ENCODE measurements around the gene RUSC2. TPM values are rescaled to one million over a fixed set of nuclear protein-coding genes. Genes with fewer than 3 reads are reported as not detected.

The RUSC2 gene
- total and polyA plus RNA-seq, 2 of the 13 experiments (the other 11 are each of a cell fraction or from before 2014, with no cell fraction given), result 2.8 to 3.3 TPM

- TF ChIP-seq KIAA2018 (CRISPR knock-in tag; IDR thresholded peaks at IDR 0.05; ENCODE audit: borderline replicate concordance), result no peak
- no peak for TF ChIP-seq ZFP36L1 (CRISPR knock-in tag; IDR thresholded peaks at IDR 0.05)
- TF ChIP-seq E2F5 (CRISPR knock-in tag; conservative IDR thresholded peaks at IDR 0.05), result no peak
- TF ChIP-seq ZNF281 (CRISPR knock-in tag; IDR thresholded peaks at IDR 0.05; ENCODE audit: borderline replicate concordance), result no peak
- no peak for TF ChIP-seq MEIS2 (CRISPR knock-in tag; IDR thresholded peaks at IDR 0.05)
- no peak for TF ChIP-seq KLF11 (CRISPR knock-in tag; IDR thresholded peaks at IDR 0.05)
- no peak for TF ChIP-seq ZBTB40 (IDR thresholded peaks at IDR 0.05)
- TF ChIP-seq ZBTB40 (CRISPR knock-in tag; IDR thresholded peaks at IDR 0.05), result no peak
- no peak for TF ChIP-seq BRD4 (CRISPR knock-in tag; IDR thresholded peaks at IDR 0.05)
These were observed 13.3 kb upstream of the RUSC2 start (continued) for GRCh38 chr9:35476596-35476995.
